OCI-M2 (cell line): Measurements from ENCODE around the gene NQO2.
"Not testable (repeated sequence)": the region's sequence is repeated elsewhere in the genome, so short reads cannot be mapped to it uniquely, and the experiment has no call there.

Experiments
- DNase-seq: peaks from one replicate; lab custom pipeline; 2025; ENCODE audit not compliant: unreplicated experiment; lab: John Stamatoyannopoulos, UW

Gene NQO2

GRCh38 chr6:3036861-3037637 is 37.4 kb downstream of the NQO2 start:
- DNase-seq: no peak

- DNase-seq: no peak
Measured at GRCh38 chr6:3037638-3038365, 38.1 kb downstream of the NQO2 start.

- no peak for DNase-seq
Measured at GRCh38 chr6:3039384-3039783, 39.7 kb downstream of the NQO2 start.

- DNase-seq: no peak
Measured at GRCh38 chr6:3041147-3041546, 41.5 kb downstream of the NQO2 start.

GRCh38 chr6:3041606-3042005 is 41.9 kb downstream of the NQO2 start:
- DNase-seq: no peak

- no peak for DNase-seq
Measured at GRCh38 chr6:3045369-3045768, 45.7 kb downstream of the NQO2 start.

GRCh38 chr6:3045777-3046176 is 46.1 kb downstream of the NQO2 start:
- no peak for DNase-seq

GRCh38 chr6:3046295-3046694 is 46.6 kb downstream of the NQO2 start:
- no peak for DNase-seq

- not testable (repeated sequence) for DNase-seq
Measured at GRCh38 chr6:3048009-3048408, 48.3 kb downstream of the NQO2 start.

GRCh38 chr6:3052481-3053230 is 53.0 kb downstream of the NQO2 start:
- no peak for DNase-seq

GRCh38 chr6:3053231-3053508 is 53.5 kb downstream of the NQO2 start:
- no peak for DNase-seq

GRCh38 chr6:3054229-3055157 is 54.8 kb downstream of the NQO2 start:
- DNase-seq: not testable (repeated sequence)

GRCh38 chr6:3055158-3055499 is 55.4 kb downstream of the NQO2 start:
- not testable (repeated sequence) for DNase-seq

GRCh38 chr6:3057063-3057770 is 57.5 kb downstream of the NQO2 start:
- no peak for DNase-seq

GRCh38 chr6:3058957-3059356 is 59.3 kb downstream of the NQO2 start:
- DNase-seq: no peak

- not testable (repeated sequence) for DNase-seq
Measured at GRCh38 chr6:3060092-3060491, 60.4 kb downstream of the NQO2 start.

GRCh38 chr6:3061501-3061941 is 61.8 kb downstream of the NQO2 start:
- no peak for DNase-seq

- DNase-seq: not testable (repeated sequence)
Measured at GRCh38 chr6:3063340-3063732, 63.6 kb downstream of the NQO2 start.

- no peak for DNase-seq
Measured at GRCh38 chr6:3063733-3064700, 64.3 kb downstream of the NQO2 start.
